WERI-Rb-1 (cell line): Measurements from ENCODE around the gene DRICH1.
"Not testable (repeated sequence)": the region's sequence is repeated elsewhere in the genome, so short reads cannot be mapped to it uniquely, and the experiment has no call there.

Source experiments
- DNase-seq: peaks from one replicate; pipeline ENCODE4 v3.0.0-alpha.2; 2020
- H3K27ac ChIP-seq: fragments of 250-450 bp; sonication (Bioruptor Pico); 2 replicates; pipeline ENCODE4 v1.5.1; 2020; ENCODE audit warnings: mild to moderate bottlenecking, moderate library complexity
- H3K27me3 ChIP-seq: fragments of 250-450 bp; sonication (Bioruptor Pico); 2 replicates; pipeline ENCODE4 v1.5.1; 2021; ENCODE audit warnings: mild to moderate bottlenecking, low read depth, moderate library complexity; ENCODE audit not compliant: insufficient read depth, severe bottlenecking
- H3K36me3 ChIP-seq: fragments of 250-450 bp; sonication (Bioruptor Pico); 2 replicates; pipeline ENCODE4 v1.5.1; 2020; ENCODE audit warnings: mild to moderate bottlenecking, moderate library complexity
- H3K4me3 ChIP-seq: 2 replicates; pipeline ENCODE4 v1.5.1; 2011; ENCODE audit warnings: low read depth, mild to moderate bottlenecking, control low read depth, low read length
- H3K9me3 ChIP-seq: fragments of 250-450 bp; sonication (Bioruptor Pico); 2 replicates; pipeline ENCODE4 v1.5.1; 2021; ENCODE audit warnings: mild to moderate bottlenecking, moderate library complexity; ENCODE audit not compliant: severe bottlenecking
- TF ChIP-seq, protein P1 (sequence below): IDR thresholded peaks from 2 replicates; pipeline ENCODE4 v1.5.1; 2011; ENCODE audit warnings: low read depth, mild to moderate bottlenecking, control low read depth, inconsistent platforms, low read length

Gene DRICH1

DNA sequence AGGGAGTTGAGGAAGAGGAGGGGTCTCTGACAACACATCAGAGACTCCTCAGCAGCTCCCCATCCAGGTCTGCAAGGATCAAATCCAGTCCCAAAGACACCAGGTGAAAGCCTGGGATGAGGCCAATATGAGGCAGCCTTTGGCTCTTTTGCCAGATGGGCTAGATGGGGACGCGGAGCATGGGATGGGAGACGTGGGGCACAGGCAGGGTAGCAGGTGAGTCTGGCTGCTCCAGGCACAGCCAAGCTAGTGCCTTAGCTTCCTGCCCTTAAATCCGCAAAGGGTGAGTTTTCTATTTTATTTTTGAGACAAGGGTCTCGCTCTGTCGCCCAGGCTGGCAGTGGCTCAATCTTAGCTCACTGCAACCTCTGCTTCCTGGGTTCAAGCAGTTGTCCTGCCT, 19.6 kb upstream of the DRICH1 start:
- Histone ChIP-seq H3K4me3 (no peak overlapping the region), H3K9me3 (no peaks in the 10 kb centered on the region), H3K27me3 (no peaks in the 10 kb centered on the region), H3K36me3 (peaks cover 10% of the 10 kb centered on the region; the same call in 1 of the 2 replicates), H3K27ac (no peak overlapping the region)
- TF ChIP-seq, protein P1, sequence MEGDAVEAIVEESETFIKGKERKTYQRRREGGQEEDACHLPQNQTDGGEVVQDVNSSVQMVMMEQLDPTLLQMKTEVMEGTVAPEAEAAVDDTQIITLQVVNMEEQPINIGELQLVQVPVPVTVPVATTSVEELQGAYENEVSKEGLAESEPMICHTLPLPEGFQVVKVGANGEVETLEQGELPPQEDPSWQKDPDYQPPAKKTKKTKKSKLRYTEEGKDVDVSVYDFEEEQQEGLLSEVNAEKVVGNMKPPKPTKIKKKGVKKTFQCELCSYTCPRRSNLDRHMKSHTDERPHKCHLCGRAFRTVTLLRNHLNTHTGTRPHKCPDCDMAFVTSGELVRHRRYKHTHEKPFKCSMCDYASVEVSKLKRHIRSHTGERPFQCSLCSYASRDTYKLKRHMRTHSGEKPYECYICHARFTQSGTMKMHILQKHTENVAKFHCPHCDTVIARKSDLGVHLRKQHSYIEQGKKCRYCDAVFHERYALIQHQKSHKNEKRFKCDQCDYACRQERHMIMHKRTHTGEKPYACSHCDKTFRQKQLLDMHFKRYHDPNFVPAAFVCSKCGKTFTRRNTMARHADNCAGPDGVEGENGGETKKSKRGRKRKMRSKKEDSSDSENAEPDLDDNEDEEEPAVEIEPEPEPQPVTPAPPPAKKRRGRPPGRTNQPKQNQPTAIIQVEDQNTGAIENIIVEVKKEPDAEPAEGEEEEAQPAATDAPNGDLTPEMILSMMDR, result no peak
- no peak for DNase-seq

DNA sequence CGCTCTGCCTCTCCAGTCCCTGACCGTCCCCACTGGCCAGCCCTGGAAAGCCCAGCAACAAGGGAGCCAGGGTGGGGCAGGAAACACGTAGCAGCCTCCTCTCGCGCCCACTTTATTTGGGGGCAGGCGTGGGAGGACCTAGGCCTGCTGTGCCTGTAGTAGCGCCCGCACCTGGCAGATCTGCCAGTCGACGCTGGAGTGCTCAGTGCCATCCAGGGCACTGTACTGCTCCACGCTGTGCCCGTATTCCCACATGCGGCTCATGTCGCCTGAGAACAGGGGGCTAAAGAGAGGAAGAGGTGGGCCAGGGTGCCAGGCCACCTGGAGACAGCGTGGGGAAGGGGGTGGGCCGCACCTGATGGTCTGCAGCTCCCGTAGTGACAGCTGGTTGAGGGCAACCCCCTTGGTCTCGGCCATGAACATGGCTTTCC, 17.0 kb upstream of the DRICH1 start:
- TF ChIP-seq, protein P1, result no peak
- DNase-seq, result no peak
- no peak overlapping the region for H3K4me3 ChIP-seq
- H3K27ac ChIP-seq, result no peak overlapping the region
- no peaks in the 10 kb centered on the region for H3K27me3 ChIP-seq
- H3K36me3 ChIP-seq, result peaks cover 10% of the 10 kb centered on the region; the same call in 1 of the 2 replicates
- no peaks in the 10 kb centered on the region for H3K9me3 ChIP-seq

DNA sequence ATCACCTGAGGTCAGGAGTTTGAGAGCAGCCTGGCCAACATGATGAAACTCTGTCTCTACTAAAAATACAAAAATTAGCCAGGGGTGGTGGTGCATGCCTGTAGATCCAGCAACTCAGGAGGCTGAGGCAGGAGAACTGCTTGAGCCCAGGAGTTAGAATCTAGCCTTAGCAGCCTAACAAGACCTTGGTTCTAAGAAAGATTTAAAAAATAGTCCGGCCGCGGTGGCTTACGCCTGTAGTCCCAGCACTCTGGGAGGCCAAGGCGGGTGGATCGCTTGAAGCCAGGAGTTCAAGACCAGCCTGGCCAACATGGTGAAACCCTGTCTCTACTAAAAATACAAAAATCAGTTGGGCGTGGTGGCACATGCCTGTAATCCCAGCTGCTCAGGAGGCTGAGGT, 14.4 kb upstream of the DRICH1 start:
- not testable (repeated sequence) for H3K27me3 ChIP-seq, DNase-seq

DNA sequence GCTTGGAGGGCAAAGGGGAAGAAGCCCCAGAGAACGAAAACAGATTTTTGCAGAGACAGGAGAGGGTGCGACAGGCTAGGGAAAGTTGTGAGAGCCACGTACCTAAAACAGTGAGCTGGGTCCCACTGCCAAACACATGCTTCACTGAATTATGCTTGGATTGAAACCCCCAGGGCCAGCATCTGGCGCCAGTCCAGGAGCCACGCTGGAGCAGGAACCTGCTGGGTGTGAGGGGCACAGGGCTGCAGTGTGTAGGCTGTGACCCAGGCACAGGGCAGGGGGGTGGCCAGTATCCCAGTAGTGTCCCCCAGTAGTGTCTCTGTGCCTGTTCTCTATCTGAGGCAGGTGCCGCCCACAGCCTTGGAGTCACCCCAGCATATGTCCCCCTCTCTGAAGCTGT, 8.1 kb upstream of the DRICH1 start:
- H3K9me3 ChIP-seq, H3K36me3 ChIP-seq, H3K27ac ChIP-seq, DNase-seq, H3K27me3 ChIP-seq, H3K4me3 ChIP-seq: not testable (repeated sequence)

More for the DNA sequence above, 14.4 kb upstream of the DRICH1 start:
- not testable (repeated sequence) for H3K27ac ChIP-seq, H3K36me3 ChIP-seq, H3K9me3 ChIP-seq, H3K4me3 ChIP-seq

DNA sequence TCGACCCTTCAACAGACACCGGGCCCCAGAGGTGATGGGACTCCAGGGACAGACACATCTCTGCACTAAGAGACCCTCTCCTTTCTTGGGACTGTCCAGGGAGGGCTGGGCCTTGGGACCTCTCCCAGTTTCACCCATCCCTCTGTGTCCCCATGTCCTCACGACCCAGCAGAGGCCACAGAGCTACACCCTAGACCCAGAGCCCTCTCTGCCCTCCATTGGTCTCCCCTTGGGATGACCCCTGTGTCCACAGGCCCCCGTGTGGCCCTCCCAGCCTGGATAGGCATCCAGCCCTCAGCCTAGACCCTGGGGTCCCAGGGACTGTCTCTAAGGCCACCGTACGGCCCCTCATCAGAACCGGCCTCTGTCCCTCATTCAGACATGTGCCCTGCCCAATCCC, 7.5 kb upstream of the DRICH1 start:
- Histone ChIP-seq H3K9me3 (no peaks in the 10 kb centered on the region), H3K27ac (no peak overlapping the region), H3K27me3 (no peaks in the 10 kb centered on the region), H3K4me3 (no peak overlapping the region), H3K36me3 (no peaks in the 10 kb centered on the region)
- no peak for DNase-seq
- TF ChIP-seq, protein P1, result no peak

DNA sequence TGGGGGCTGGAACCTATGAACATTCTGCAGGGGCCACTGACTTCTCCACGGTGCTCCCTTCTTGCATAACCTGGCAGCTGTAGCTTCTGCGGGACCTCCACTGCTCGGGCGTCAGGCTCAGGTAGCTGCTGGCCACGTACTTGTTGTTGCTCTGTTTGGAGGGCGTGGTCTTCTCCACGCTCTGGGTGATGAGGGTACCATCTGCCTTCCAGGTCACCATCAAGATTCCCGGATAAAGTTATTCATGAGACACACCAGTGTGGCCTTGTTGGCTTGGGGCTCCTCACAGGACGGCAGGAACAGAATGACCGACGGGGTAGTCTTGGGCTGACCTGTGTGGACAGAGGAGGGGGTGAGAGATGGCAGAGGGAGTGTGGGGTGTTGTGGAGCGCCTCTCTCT, 6.5 kb upstream of the DRICH1 start:
- H3K36me3 ChIP-seq, result no peaks in the 10 kb centered on the region
- H3K27ac ChIP-seq, result no peak overlapping the region
- TF ChIP-seq, protein P1, result no peak
- H3K9me3 ChIP-seq, result no peaks in the 10 kb centered on the region
- no peaks in the 10 kb centered on the region for H3K27me3 ChIP-seq
- no peak overlapping the region for H3K4me3 ChIP-seq
- no peak for DNase-seq

DNA sequence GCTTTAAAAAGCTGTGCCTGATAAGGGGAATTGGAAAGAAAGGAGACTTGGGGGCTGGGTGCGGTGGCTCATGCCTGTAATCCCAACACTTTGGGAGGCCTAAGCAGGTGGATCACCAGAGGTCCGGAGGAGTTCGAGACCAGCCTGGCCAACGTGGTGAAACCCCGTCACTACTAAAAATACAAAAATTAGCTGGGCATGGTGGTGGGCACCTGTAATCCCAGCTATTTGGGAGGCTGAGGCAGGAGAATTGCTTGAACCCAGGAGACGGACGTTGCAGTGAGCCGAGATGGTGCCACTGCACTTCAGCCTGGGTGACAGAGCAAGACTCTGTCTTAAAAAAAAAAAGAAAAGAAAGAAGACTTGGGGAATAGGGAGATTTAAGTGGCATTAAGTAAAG, 3.2 kb upstream of the DRICH1 start:
- H3K27me3 ChIP-seq, H3K36me3 ChIP-seq, H3K4me3 ChIP-seq, H3K27ac ChIP-seq, DNase-seq, H3K9me3 ChIP-seq: not testable (repeated sequence)
